ENCODE measurements around the gene ARL3.
"Not testable (repeated sequence)": the region's sequence is repeated elsewhere in the genome, so short reads cannot be mapped to it uniquely, and the experiment has no call there.

ARL3 gene

DNA sequence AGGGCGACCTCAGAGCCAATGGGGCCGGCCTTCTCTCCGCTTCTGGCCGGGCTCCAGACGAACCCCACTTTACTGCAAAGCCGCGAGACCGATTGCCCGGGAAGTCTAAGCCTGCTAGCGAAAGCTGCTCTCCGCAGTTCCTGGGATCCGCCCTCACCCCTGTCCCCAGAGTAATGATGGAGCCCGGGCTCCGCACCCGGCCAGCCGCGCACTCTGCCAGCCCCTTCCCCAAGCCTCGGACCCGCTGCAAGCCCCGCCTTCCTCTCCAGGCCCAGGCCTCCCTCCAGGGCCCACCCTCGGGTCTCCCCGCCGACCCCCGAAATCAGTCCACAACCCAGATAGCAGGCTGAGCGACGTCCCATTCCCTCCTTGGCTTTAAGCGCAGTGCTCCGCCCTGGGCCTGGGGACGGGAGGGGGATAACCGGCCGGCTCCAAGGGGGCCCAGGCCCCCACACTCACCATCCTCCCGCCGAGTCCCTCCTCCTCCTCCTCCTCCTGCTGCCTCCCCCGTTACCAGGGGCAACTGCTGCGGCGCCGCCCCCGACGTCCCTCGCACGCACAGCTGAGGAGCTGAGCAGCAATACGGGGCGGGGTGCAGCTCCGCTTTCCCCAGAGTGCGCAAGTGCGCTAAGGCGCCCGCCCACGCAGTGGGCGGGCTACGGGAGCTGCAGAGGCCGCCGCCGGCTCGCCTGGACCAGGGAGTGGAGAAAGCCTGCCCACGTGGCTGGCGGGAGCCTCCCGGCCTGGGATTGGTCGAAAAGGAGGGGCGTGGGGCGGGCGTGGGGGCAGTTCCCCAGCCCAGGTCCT lies at the start of gene ARL3:
ARL3 (minus strand) TSS at position 584 of the 807 bp plus-strand sequence; CDS start at position 462, 122 bp downstream.
- peak; percentile 89 for DNase-seq (ENCODE audit: low read depth, low spot score)

GRCh38 chr10:102763037-102763607 lies 48.9 kb upstream of the ARL3 start:
- DNase-seq (ENCODE audit: low read depth, low spot score) = no peak

DNA sequence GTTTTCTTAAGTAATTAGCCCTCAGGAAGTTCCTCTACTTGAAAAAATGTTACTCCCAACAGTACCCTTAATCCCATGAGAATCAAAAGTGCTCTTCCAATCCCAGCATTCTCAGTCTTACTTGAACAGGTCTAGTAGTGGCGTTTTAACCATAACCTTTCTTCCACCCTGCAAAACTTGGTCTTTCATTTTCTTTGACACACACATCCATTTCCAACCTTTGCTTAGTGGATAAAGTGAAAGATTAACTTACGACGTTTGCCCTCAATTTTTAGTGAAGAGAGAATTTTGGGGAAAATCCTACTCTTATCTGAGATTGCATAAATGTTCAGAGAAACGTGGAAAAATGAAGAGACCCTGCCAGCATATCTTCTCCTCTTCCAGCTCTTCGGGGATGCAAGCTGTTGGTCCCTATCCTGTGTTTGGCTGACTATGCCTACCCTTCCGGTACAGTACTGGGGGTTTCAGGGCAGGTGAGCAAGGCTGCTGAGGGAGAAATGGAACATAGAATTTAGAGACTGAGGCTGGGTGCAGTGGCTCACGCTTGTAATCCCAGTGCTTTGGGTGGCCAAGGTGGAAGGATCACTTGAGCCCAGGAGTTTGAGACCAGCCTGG lies 48.3 kb upstream of the ARL3 start:
- DNase-seq (ENCODE audit: low read depth, low spot score) = no peak

GRCh38 chr10:102761981-102762380 lies 47.8 kb upstream of the ARL3 start:
- no peak for DNase-seq (ENCODE audit: low read depth, low spot score)

- no peak for DNase-seq (ENCODE audit: low read depth, low spot score)
Observed at GRCh38 chr10:102759497-102760210, 45.5 kb upstream of the ARL3 start.

- DNase-seq (ENCODE audit: low read depth, low spot score) = not testable (repeated sequence)
Observed at GRCh38 chr10:102758933-102759262, 44.7 kb upstream of the ARL3 start.

GRCh38 chr10:102758240-102758932 lies 44.2 kb upstream of the ARL3 start:
- no peak for DNase-seq (ENCODE audit: low read depth, low spot score)

GRCh38 chr10:102757323-102757722 lies 43.1 kb upstream of the ARL3 start:
- DNase-seq (ENCODE audit: low read depth, low spot score) = no peak

DNA sequence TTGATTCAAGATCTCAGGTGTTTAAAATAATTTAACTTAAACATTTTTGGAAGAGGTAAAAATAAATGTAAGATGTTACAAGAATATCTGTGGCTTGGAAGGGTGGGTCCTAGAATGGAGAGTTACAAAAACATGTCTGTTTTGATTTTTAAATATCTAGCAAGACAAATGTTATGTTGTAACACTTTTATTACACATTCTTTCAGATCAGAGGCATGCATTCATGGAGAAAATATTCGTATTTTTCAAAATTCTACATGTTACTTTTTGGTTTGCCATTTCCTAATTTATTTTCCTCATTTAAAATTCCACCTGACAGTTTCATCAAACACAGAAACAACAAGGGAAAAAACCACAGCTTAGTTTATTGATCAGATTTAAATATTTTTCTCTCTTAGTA lies 39.5 kb upstream of the ARL3 start:
- no peak for DNase-seq (ENCODE audit: low read depth, low spot score)

GRCh38 chr10:102752934-102753664 lies 38.9 kb upstream of the ARL3 start:
- no peak for DNase-seq (ENCODE audit: low read depth, low spot score)

DNA sequence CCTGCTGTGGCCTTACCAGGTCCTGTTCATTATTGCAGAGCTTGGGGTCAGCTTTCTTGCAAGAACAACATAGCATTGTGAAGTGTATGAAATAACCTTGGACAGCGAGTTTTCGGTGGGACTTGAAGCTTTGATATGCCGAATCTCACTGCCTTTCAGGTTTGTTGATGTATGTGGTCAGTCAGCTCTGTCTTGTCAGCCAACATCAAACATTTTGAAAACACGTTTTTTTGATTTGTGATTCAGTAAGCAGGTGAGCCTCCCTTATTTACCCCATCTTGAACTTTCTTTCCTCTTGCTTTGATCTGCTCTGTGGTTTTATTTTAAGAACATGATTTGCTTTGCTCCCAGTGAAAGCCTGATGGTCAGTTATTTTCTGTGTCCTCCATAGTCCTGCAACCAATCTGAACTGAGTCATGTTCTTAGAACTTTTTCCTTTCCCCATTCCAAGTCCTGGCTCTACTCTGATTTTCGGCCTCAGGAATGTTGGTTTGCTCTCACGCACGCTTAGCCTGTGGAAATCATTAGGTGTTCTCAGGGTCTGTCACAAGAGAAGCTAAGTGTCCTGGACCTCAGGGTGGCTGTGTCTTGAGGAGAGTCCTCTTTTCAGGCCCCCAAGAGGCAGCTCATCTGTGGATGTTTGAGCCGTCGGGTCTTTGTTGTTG lies 38.2 kb upstream of the ARL3 start:
- no peak for DNase-seq (ENCODE audit: low read depth, low spot score)

DNA sequence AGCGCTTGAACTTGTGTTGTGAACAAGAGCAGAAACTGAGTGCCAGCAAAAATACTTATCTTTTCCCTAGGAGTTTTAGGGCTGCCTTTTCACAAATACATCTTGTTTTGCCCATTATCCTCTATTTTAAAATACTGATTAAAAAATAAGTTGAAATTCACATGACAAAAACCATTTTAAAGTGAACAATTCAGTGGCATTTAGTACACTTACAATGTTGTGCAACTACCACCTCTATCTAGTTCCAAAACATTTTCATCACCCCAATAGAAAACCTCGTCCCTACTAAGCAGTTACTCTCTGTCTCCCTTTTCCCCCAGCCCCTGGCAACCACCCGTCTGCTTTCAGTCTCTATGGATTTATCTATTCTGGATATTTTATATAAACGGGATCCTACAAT lies 31.0 kb upstream of the ARL3 start:
- DNase-seq (ENCODE audit: low read depth, low spot score) = no peak

GRCh38 chr10:102744374-102745051 lies 30.3 kb upstream of the ARL3 start:
- DNase-seq (ENCODE audit: low read depth, low spot score) = no peak

DNA sequence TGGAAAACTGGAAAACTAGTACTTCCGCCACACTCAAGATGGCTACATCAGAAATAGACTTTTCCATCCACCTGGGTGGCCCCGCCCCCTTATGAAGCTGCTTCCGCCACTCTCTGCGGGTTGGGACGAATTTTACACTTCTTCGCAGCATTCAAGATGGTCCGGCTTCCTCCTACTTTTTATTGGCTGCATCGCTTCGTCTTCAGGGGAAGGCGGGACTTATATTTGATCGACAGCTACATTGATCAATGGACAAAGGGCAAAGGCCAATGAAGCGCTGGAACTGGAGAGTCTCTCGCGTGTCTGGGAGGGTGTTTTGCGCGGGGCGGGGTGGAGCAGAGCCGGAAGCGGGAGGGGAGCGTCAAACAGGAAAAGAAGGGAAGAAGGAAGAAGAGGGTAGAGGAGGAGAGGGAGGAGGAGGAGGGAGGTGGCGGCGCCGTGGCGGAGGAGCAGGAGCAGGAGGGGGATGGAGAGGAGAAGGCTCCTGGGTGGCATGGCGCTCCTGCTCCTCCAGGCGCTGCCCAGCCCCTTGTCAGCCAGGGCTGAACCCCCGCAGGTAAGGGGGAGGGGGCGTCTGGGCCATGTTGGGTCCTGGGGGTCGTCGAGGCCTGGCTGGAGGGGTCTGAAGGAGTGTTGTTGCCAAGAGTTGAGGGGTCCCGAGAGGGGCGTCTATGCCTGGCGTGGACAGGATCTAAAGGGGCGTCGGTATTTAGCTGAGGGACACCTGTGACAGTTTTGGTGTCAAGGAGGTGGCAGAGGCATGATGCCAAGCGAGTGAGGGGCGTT lies 29.6 kb upstream of the ARL3 start, which contains the start of gene WBP1L:
WBP1L (plus strand) TSS at position 361 of the 786 bp plus-strand sequence; CDS start at position 467, 106 bp downstream.
- peak; percentile 98 for DNase-seq (ENCODE audit: low read depth, low spot score)

- no peak for DNase-seq (ENCODE audit: low read depth, low spot score)
Observed at GRCh38 chr10:102743078-102743587, 28.9 kb upstream of the ARL3 start.

- not testable (repeated sequence) for DNase-seq (ENCODE audit: low read depth, low spot score)
Observed at GRCh38 chr10:102742313-102742712, 28.1 kb upstream of the ARL3 start.

DNA sequence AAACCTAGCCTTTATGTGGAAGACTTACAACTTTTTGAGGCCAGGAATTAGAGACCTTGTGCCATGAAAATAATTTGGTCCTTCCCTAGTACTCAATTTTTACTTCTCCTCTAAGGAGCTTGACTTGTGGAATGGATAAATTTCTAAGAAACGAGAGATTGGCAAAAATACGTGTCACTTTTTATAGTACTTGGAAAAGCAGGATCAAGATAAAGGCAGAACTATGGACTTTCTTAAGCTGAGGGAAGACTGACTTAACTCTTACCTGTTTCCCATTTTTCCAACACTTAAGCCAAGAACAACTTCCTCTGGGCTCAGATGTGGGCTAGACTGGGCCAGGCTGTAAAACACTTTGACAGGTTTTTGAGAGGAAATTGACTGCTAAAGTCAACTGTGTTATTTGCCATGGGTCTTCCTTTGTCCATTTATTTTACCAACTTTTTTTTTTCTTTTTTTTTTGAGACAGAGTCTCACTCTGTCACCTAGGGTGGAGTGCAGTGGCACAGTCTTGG lies 27.6 kb upstream of the ARL3 start:
- DNase-seq (ENCODE audit: low read depth, low spot score) = no peak

DNA sequence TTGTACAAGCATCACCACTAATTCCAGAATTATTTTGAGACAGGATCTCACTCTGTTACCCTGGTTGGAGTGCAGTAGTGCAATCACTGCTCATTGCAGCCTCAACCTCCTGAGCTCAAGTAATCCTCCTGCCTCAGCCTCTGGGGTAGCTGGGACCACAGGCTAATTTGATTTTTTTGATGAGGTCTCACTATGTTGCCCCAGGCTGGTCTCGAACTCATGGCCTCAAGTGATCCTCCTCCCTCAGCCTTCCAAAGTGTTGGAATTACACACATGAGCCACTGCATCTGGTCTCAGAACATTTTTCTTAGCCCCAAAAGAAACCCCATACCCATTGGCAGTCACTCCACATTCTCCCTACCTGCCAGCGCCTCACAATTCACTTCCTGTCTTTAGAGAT lies 26.0 kb upstream of the ARL3 start:
- DNase-seq (ENCODE audit: low read depth, low spot score) = no peak

Measured in iPS DF 19.7 (cell line).